Mesendoderm (in vitro differentiated cells): ENCODE data around the gene TPRG1L. TPM values are rescaled to one million over a fixed set of nuclear protein-coding genes. Genes with fewer than 3 reads are reported as not detected.
"Not testable (repeated sequence)": the region's sequence is repeated elsewhere in the genome, so short reads cannot be mapped to it uniquely, and the experiment has no call there.

Experiments used
- DNase-seq: peaks from one replicate; pipeline ENCODE4 v3.0.0; 2013
- H2AK5ac ChIP-seq: 2 replicates; pipeline ENCODE4 v1.6.1; 2013; ENCODE audit warnings: low read length, inconsistent platforms
- H2BK120ac ChIP-seq: 2 replicates; pipeline ENCODE4 v1.6.1; 2013; ENCODE audit warnings: low read depth, mild to moderate bottlenecking, low read length, moderate library complexity, mixed read lengths
- H2BK15ac ChIP-seq: replicated peaks from 2 replicates; pipeline ENCODE4 v1.6.1; 2013; ENCODE audit warnings: low read depth, mild to moderate bottlenecking, moderate library complexity
- H2BK5ac ChIP-seq: 2 replicates; pipeline ENCODE4 v1.6.1; 2013; ENCODE audit warnings: low read length, inconsistent platforms
- H3K18ac ChIP-seq: 2 replicates; pipeline ENCODE4 v1.6.1; 2013; ENCODE audit warnings: mild to moderate bottlenecking, low read length, mixed read lengths
- H3K23ac ChIP-seq: one replicate; pipeline ENCODE4 v1.6.1; 2013; ENCODE audit warnings: low read length
- H3K27ac ChIP-seq: 2 replicates; pipeline ENCODE4 v1.5.1; 2013; ENCODE audit warnings: low read depth, mild to moderate bottlenecking, inconsistent platforms, low read length, moderate library complexity
- H3K27me3 ChIP-seq: 2 replicates; pipeline ENCODE4 v1.6.1; 2013; ENCODE audit warnings: low read length, control low read depth, mild to moderate bottlenecking, inconsistent platforms; ENCODE audit not compliant: insufficient read depth, poor library complexity
- H3K36me3 ChIP-seq: 2 replicates; pipeline ENCODE4 v1.6.1; 2013; ENCODE audit warnings: low read length, inconsistent platforms; ENCODE audit not compliant: control insufficient read depth, insufficient read depth
- H3K4ac ChIP-seq: one replicate; pipeline ENCODE4 v1.6.1; 2013; ENCODE audit warnings: low read depth, mild to moderate bottlenecking, low read length, moderate library complexity
- H3K4me1 ChIP-seq: 2 replicates; pipeline ENCODE4 v1.6.1; 2013; ENCODE audit warnings: low read depth, low read length, inconsistent platforms; ENCODE audit not compliant: control insufficient read depth
- H3K4me2 ChIP-seq: 2 replicates; pipeline ENCODE4 v1.6.1; 2013; ENCODE audit warnings: low read length
- H3K4me3 ChIP-seq: 2 replicates; pipeline ENCODE4 v1.5.1; 2013; ENCODE audit warnings: mild to moderate bottlenecking, low read length
- H3K56ac ChIP-seq: one replicate; pipeline ENCODE4 v1.6.1; 2013; ENCODE audit warnings: low read length
- H3K79me1 ChIP-seq: 2 replicates; pipeline ENCODE4 v1.6.1; 2013; ENCODE audit warnings: low read length, inconsistent platforms
- H3K79me2 ChIP-seq: 2 replicates; pipeline ENCODE4 v1.6.1; 2013; ENCODE audit warnings: mild to moderate bottlenecking, low read length; ENCODE audit not compliant: control insufficient read depth, insufficient read depth
- H3K9ac ChIP-seq: 2 replicates; pipeline ENCODE4 v1.6.1; 2013; ENCODE audit warnings: low read length, inconsistent platforms
- H4K5ac ChIP-seq: one replicate; pipeline ENCODE4 v1.6.1; 2013; ENCODE audit warnings: low read length
- H4K8ac ChIP-seq: one replicate; pipeline ENCODE4 v1.6.1; 2013; ENCODE audit warnings: low read depth, mild to moderate bottlenecking, control low read depth, low read length, moderate library complexity
- WGBS: extraction: QIAGEN DNeasy Blood & Tissue Kit; methylation state at CpG from one replicate; pipeline ENCODE4 v1.1.7; 2013; ENCODE audit warnings: low lambda C conversion rate, missing lambda C conversion rate; ENCODE audit not compliant: insufficient coverage; ENCODE audit errors: extremely low coverage; 5-methylcytosine and 5-hydroxymethylcytosine counted together
- polyA plus RNA-seq, 2 experiments: library from polyadenylated mRNA; stranded (reverse); fragments of 200-250 nt; gene quantifications; one replicate each; pipeline ENCODE4 v1.2.3, GENCODE V29; 2013

TPRG1L gene
- polyA plus RNA-seq (2013, experiment 1 of 2), result 13.7 TPM
- 13.4 TPM for polyA plus RNA-seq (2013, experiment 2 of 2)

DNA sequence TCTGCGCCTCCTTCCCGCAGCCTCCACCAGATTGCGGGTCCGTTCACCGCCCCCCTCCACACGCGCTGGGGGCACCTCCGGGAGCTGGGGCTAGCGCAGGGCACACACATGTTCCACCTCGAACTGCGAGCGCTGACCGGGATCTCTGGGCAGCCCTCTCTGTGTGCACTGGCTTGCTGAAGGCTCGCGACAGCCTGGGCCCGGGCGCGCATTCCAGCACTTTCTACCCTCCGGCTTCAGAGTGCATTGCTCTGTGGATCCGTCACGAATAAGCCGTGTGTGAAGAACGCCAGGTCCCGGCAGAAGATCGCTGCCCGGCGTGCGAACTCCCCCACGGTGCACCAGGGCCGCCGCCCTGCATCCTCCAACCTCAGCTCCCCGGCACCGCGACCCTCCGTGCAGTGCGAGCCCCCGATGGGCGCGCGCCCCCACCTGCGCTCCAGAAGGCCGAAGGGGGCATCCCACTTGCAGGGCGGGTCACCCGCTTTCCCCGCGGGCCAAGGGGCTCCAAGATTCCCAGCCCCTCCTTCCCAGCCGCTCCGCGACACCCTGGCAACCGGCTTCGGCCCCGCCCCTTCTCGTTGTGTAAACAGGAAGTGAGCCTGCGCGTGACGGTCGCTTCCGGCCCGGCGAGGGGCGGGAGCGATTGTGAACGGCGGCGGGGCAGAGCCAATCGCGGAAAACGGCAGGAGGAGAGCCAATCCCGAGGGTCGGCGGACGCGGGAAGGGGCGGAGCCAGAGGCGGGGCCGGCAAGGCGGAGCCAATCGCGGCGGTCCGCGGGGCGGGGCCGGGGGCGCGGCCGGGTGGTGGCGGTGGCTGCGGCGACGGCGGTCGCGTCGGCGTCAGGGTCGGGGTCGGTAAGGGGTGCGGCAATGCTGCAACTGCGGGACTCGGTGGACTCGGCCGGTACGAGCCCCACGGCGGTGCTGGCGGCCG, at the start of gene TPRG1L:
TPRG1L (plus strand) TSS at position 816 of the 937 bp plus-strand sequence; CDS start at position 874, 58 bp downstream.
- H3K27ac ChIP-seq, result no peak within 1 kb of the TSS
- WGBS, result no CpG with 5 or more reads among the region's 108 CpGs

DNA sequence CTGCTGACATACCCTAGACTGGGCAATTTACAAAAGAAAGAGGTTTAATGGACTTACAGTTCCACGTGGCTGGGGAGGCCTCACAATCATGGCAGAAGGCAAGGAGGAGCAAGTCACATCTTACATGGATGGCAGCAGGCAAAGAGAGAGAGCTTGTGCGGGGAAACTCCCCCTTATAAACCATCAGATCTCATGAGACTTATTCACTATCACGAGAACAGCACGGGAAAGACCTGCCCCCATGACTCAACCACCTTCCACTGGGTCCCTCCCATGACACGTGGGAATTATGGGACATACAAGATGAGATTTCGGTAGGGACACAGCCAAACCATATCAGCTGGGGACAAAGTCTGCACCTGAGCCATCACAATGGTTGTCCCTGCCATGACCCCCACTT, 49.3 kb upstream of the TPRG1L start:
- not testable (repeated sequence) for H4K8ac ChIP-seq, H3K56ac ChIP-seq, H2BK15ac ChIP-seq, H3K18ac ChIP-seq, H3K36me3 ChIP-seq, H3K27me3 ChIP-seq, H3K4me2 ChIP-seq, H3K4me3 ChIP-seq, H3K4ac ChIP-seq, H2AK5ac ChIP-seq, H2BK5ac ChIP-seq, H4K5ac ChIP-seq, H2BK120ac ChIP-seq, H3K79me1 ChIP-seq, H3K4me1 ChIP-seq, H3K79me2 ChIP-seq, DNase-seq, H3K27ac ChIP-seq, H3K23ac ChIP-seq, H3K9ac ChIP-seq
- no CpG with 5 or more reads among the region's 6 CpGs for WGBS

More for the DNA sequence above, at the start of gene TPRG1L:
- peaks cover 3% of the 10 kb centered on the region for H3K79me1 ChIP-seq
- H3K79me2 ChIP-seq, result no peaks in the 10 kb centered on the region
- H2BK15ac ChIP-seq, result no peak within 1 kb of the TSS
- H3K4me2 ChIP-seq, result peak within 1 kb of the TSS; percentile 96
- H3K56ac ChIP-seq, result peak within 1 kb of the TSS; percentile 91
- H3K9ac ChIP-seq, result peak within 1 kb of the TSS; percentile 85
- H2BK5ac ChIP-seq, result no peak within 1 kb of the TSS
- H4K8ac ChIP-seq, result no peak within 1 kb of the TSS
- DNase-seq, result peak; percentile 98
- peaks cover 3% of the 10 kb centered on the region for H3K4me1 ChIP-seq
- H3K4ac ChIP-seq, result no peak within 1 kb of the TSS
- H3K27me3 ChIP-seq, result no peaks in the 10 kb centered on the region
- H3K23ac ChIP-seq, result peak within 1 kb of the TSS; percentile 24
- H2BK120ac ChIP-seq, result no peak within 1 kb of the TSS
- H2AK5ac ChIP-seq, result no peak within 1 kb of the TSS
- H3K4me3 ChIP-seq, result peak within 1 kb of the TSS; percentile 83
- H4K5ac ChIP-seq, result no peak within 1 kb of the TSS
- H3K18ac ChIP-seq, result peak within 1 kb of the TSS; percentile 33
- no peaks in the 10 kb centered on the region for H3K36me3 ChIP-seq

- no peak overlapping the region for H3K4ac ChIP-seq
- no peak overlapping the region for H3K56ac ChIP-seq
- no peak overlapping the region for H3K4me3 ChIP-seq
- no peak overlapping the region for H4K8ac ChIP-seq
- no peaks in the 10 kb centered on the region for H3K27me3 ChIP-seq
- H4K5ac ChIP-seq, result no peak overlapping the region
- no peak overlapping the region for H2AK5ac ChIP-seq
- H3K4me2 ChIP-seq, result no peak overlapping the region
- DNase-seq, result no peak
- no peak overlapping the region for H3K18ac ChIP-seq
- no peak overlapping the region for H2BK5ac ChIP-seq
- H3K79me2 ChIP-seq, result no peaks in the 10 kb centered on the region
- no peaks in the 10 kb centered on the region for H3K4me1 ChIP-seq
- H3K27ac ChIP-seq, result no peak overlapping the region
- H2BK120ac ChIP-seq, result no peak overlapping the region
- H3K9ac ChIP-seq, result no peak overlapping the region
- WGBS, result no CpG with 5 or more reads among the region's 15 CpGs
- no peaks in the 10 kb centered on the region for H3K79me1 ChIP-seq
- H2BK15ac ChIP-seq, result no peak overlapping the region
- H3K36me3 ChIP-seq, result no peaks in the 10 kb centered on the region
- H3K23ac ChIP-seq, result no peak overlapping the region
Measured at GRCh38 chr1:3575993-3576392, 48.8 kb upstream of the TPRG1L start.

DNA sequence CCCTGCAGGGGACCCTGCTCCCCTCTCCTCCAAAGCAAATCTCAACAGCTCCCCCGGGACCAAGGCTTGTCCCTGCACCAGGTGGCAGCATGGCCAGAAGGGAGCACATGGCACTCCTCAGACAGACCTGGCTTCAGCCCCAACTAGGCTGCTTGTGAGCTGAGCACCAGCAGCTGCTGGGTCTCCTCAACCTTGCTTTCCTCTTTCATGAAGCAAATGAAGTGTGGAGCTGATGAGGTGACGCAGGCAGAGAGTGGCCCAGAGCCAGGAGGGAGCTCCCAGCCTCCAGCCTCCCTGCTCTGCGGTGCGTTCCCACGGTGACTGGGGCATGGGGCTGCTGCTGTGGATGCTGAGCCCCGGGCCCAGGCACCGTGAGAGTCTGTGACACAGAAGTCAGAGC, 47.5 kb upstream of the TPRG1L start:
- no CpG with 5 or more reads among the region's 7 CpGs for WGBS
- no peaks in the 10 kb centered on the region for H3K4me1 ChIP-seq
- no peak overlapping the region for H3K4me2 ChIP-seq
- H2BK5ac ChIP-seq, result no peak overlapping the region
- H2AK5ac ChIP-seq, result no peak overlapping the region
- no peak overlapping the region for H3K27ac ChIP-seq
- no peaks in the 10 kb centered on the region for H3K79me1 ChIP-seq
- H3K36me3 ChIP-seq, result no peaks in the 10 kb centered on the region
- H2BK120ac ChIP-seq, result no peak overlapping the region
- no peak overlapping the region for H3K23ac ChIP-seq
- H4K8ac ChIP-seq, result no peak overlapping the region
- no peaks in the 10 kb centered on the region for H3K79me2 ChIP-seq
- H3K18ac ChIP-seq, result no peak overlapping the region
- H3K27me3 ChIP-seq, result no peaks in the 10 kb centered on the region
- H3K4me3 ChIP-seq, result no peak overlapping the region
- no peak overlapping the region for H3K4ac ChIP-seq
- H4K5ac ChIP-seq, result no peak overlapping the region
- DNase-seq, result no peak
- no peak overlapping the region for H3K56ac ChIP-seq
- no peak overlapping the region for H2BK15ac ChIP-seq
- no peak overlapping the region for H3K9ac ChIP-seq

- no peaks in the 10 kb centered on the region for H3K79me1 ChIP-seq
- H4K8ac ChIP-seq, result no peak overlapping the region
- no peak overlapping the region for H2AK5ac ChIP-seq
- WGBS, result no CpG with 5 or more reads among the region's 27 CpGs
- H3K36me3 ChIP-seq, result no peaks in the 10 kb centered on the region
- H2BK5ac ChIP-seq, result no peak overlapping the region
- H2BK120ac ChIP-seq, result no peak overlapping the region
- no peaks in the 10 kb centered on the region for H3K79me2 ChIP-seq
- H3K4me3 ChIP-seq, result no peak overlapping the region
- no peaks in the 10 kb centered on the region for H3K4me1 ChIP-seq
- H3K18ac ChIP-seq, result no peak overlapping the region
- DNase-seq, result no peak
- no peak overlapping the region for H4K5ac ChIP-seq
- no peaks in the 10 kb centered on the region for H3K27me3 ChIP-seq
- H3K23ac ChIP-seq, result no peak overlapping the region
- H3K9ac ChIP-seq, result no peak overlapping the region
- no peak overlapping the region for H3K27ac ChIP-seq
- no peak overlapping the region for H2BK15ac ChIP-seq
- H3K4me2 ChIP-seq, result no peak overlapping the region
- H3K56ac ChIP-seq, result no peak overlapping the region
- H3K4ac ChIP-seq, result no peak overlapping the region
Measured at GRCh38 chr1:3577711-3578432, 46.9 kb upstream of the TPRG1L start.
